Astrocyte (in vitro differentiated cells and primary cell): ENCODE results near the gene THRB. TPM values are rescaled to one million over a fixed set of nuclear protein-coding genes. Genes with fewer than 3 reads are reported as not detected.

Source experiments
- DNase-seq: peaks from one replicate; pipeline ENCODE4 v3.0.0-alpha.2; 2010; ENCODE audit warnings: low read depth
- FAIRE-seq: peaks from 2 replicates; lab custom pipeline; 2011; peaks lifted over from hg19 to GRCh38; lab: Jason Lieb, UNC
- H2AFZ ChIP-seq: 2 replicates; pipeline ENCODE4 v1.6.0; 2012; ENCODE audit warnings: low read depth, low read length, inconsistent platforms
- H3K27ac ChIP-seq: 2 replicates; pipeline ENCODE4 v1.5.1; 2011; ENCODE audit warnings: low read depth, low read length, inconsistent platforms
- H3K27me3 ChIP-seq: 2 replicates; pipeline ENCODE4 v1.6.0; 2011; ENCODE audit warnings: low read length, inconsistent platforms; ENCODE audit not compliant: insufficient read depth
- H3K36me3 ChIP-seq: 2 replicates; pipeline ENCODE4 v1.5.1; 2011; ENCODE audit warnings: low read length, inconsistent platforms; ENCODE audit not compliant: insufficient read depth
- H3K4me1 ChIP-seq: 2 replicates; pipeline ENCODE4 v1.5.1; 2011; ENCODE audit warnings: low read length, inconsistent platforms; ENCODE audit not compliant: insufficient read depth
- H3K4me2 ChIP-seq: 2 replicates; pipeline ENCODE4 v1.6.0; 2012; ENCODE audit warnings: low read length, inconsistent platforms
- H3K4me3 ChIP-seq: 2 replicates; pipeline ENCODE4 v1.5.1; 2011; ENCODE audit warnings: low read depth, mild to moderate bottlenecking, low read length, inconsistent platforms; ENCODE audit not compliant: insufficient read depth
- H3K79me2 ChIP-seq: 2 replicates; pipeline ENCODE4 v1.6.0; 2012; ENCODE audit warnings: mild to moderate bottlenecking, low read length, inconsistent platforms; ENCODE audit not compliant: insufficient read depth
- H3K9ac ChIP-seq: 2 replicates; pipeline ENCODE4 v1.6.0; 2012; ENCODE audit warnings: mild to moderate bottlenecking, low read length, inconsistent platforms
- H3K9me3 ChIP-seq: 2 replicates; pipeline ENCODE4 v1.5.1; 2012; ENCODE audit warnings: low read depth, mild to moderate bottlenecking, low read length, inconsistent platforms; ENCODE audit not compliant: insufficient read depth
- H4K20me1 ChIP-seq: 2 replicates; pipeline ENCODE4 v1.6.0; 2012; ENCODE audit warnings: low read length, inconsistent platforms; ENCODE audit not compliant: insufficient read depth
- H3K27ac Mint-ChIP-seq: one replicate; pipeline ENCODE4 v1.8.0; 2021; ENCODE audit warnings: mild to moderate bottlenecking, mixed read lengths; ENCODE audit not compliant: unreplicated experiment
- H3K27me3 Mint-ChIP-seq: one replicate; pipeline ENCODE4 v1.8.0; 2021; ENCODE audit warnings: low read depth, mixed read lengths; ENCODE audit not compliant: unreplicated experiment
- H3K36me3 Mint-ChIP-seq: one replicate; pipeline ENCODE4 v1.8.0; 2021; ENCODE audit warnings: low read depth, mixed read lengths; ENCODE audit not compliant: unreplicated experiment
- H3K4me1 Mint-ChIP-seq: one replicate; pipeline ENCODE4 v1.8.0; 2021; ENCODE audit warnings: low read depth, mixed read lengths; ENCODE audit not compliant: unreplicated experiment
- H3K4me3 Mint-ChIP-seq: one replicate; pipeline ENCODE4 v1.8.0; 2021; ENCODE audit warnings: mild to moderate bottlenecking, moderate library complexity, mixed read lengths; ENCODE audit not compliant: unreplicated experiment
- H3K9me3 Mint-ChIP-seq: one replicate; pipeline ENCODE4 v1.8.0; 2021; ENCODE audit warnings: mild to moderate bottlenecking, mixed read lengths; ENCODE audit not compliant: unreplicated experiment
- CTCF ChIP-seq: IDR thresholded peaks from 2 replicates; pipeline ENCODE4 v1.5.1; 2011; ENCODE audit warnings: low read depth, mild to moderate bottlenecking, inconsistent platforms, low read length, moderate library complexity; ENCODE audit not compliant: insufficient read depth
- EZH2 ChIP-seq: IDR thresholded peaks from 2 replicates; pipeline ENCODE4 v1.6.1; 2012; ENCODE audit warnings: mild to moderate bottlenecking, low read length, inconsistent platforms; ENCODE audit not compliant: insufficient read depth
- total RNA-seq: library from RNA; stranded (reverse); gene quantifications from 2 replicates; pipeline ENCODE4 v1.2.1, GENCODE V29; 2021

Gene THRB
- total RNA-seq, 1 donor from 2014 or later = 8.5 TPM

DNA sequence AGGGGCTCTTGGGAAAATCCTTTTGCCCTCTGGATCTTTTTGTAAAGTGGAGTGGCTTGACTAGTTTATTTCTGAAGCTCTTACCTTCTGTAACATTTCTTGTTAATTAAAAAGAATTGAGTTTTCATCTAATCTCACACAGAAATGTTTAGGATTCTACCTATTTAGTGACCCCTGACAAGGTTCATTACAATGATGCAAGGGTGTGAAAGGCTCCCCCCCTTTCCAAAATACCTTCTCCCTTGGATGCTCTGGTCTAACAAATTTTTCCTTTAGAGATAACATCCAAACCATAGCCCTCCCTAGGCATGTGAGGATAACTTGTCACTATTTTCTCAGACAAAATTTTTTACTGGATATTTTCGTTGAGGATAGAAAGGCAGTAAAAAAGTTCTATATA, 223.9 kb downstream of the THRB start:
- H3K27ac Mint-ChIP-seq = no peak overlapping the region
- peaks cover 12% of the 10 kb centered on the region for H3K4me1 Mint-ChIP-seq
- H3K27me3 Mint-ChIP-seq = no peaks in the 10 kb centered on the region
- no peak overlapping the region for H2AFZ ChIP-seq
- no peak overlapping the region for H3K4me2 ChIP-seq
- no peak for FAIRE-seq
- no peak overlapping the region for H3K4me3 Mint-ChIP-seq
- no peaks in the 10 kb centered on the region for H3K36me3 ChIP-seq
- TF ChIP-seq EZH2 = no peak
- no peak overlapping the region for H3K4me3 ChIP-seq
- H3K9ac ChIP-seq = no peak overlapping the region
- DNase-seq = no peak
- no peaks in the 10 kb centered on the region for H4K20me1 ChIP-seq
- H3K79me2 ChIP-seq = no peaks in the 10 kb centered on the region
- H3K27ac ChIP-seq = no peak overlapping the region
- no peaks in the 10 kb centered on the region for H3K36me3 Mint-ChIP-seq
- H3K27me3 ChIP-seq = peaks cover 5% of the 10 kb centered on the region
- no peaks in the 10 kb centered on the region for H3K4me1 ChIP-seq
- H3K9me3 Mint-ChIP-seq = peaks cover 2% of the 10 kb centered on the region
- H3K9me3 ChIP-seq = no peaks in the 10 kb centered on the region

- no peak overlapping the region for H3K4me3 ChIP-seq
- H3K4me2 ChIP-seq = no peak overlapping the region
- Mint-ChIP-seq H3K27ac (no peak overlapping the region), H3K36me3 (no peaks in the 10 kb centered on the region), H3K27me3 (no peaks in the 10 kb centered on the region), H3K4me3 (no peak overlapping the region), H3K4me1 (peaks cover 12% of the 10 kb centered on the region), H3K9me3 (peaks cover 2% of the 10 kb centered on the region)
- H3K27me3 ChIP-seq = peaks cover 5% of the 10 kb centered on the region
- FAIRE-seq (no peak), DNase-seq (no peak)
- no peaks in the 10 kb centered on the region for H3K9me3 ChIP-seq
- no peak overlapping the region for H2AFZ ChIP-seq
- H3K4me1 ChIP-seq = no peaks in the 10 kb centered on the region
- TF ChIP-seq EZH2 = no peak
- no peak for TF ChIP-seq CTCF
- no peaks in the 10 kb centered on the region for H3K36me3 ChIP-seq
- no peaks in the 10 kb centered on the region for H4K20me1 ChIP-seq
- H3K27ac ChIP-seq = no peak overlapping the region
- no peak overlapping the region for H3K9ac ChIP-seq
- H3K79me2 ChIP-seq = no peaks in the 10 kb centered on the region
Observed at GRCh38 chr3:24270204-24270691, 224.4 kb downstream of the THRB start.

DNA sequence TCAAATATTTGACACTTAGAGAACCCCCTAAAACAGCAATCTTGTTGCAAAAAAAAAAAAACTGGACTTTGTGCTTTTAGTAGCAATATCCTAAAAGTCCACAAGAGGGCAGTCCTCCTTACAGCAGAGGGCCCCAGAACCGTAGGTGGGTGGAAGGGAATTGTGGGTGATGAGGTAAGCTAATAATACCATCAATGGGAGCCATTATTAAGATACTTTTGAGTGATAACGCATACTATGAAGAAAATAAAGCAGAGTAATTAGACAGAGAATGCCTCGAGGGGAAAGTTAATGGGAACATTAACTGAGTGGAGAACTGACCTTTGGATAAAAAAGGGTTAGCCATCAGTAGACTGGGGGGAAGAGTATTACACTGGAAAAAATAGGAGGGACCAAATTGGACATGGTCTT, 229.9 kb downstream of the THRB start:
- peak; percentile 83 for TF ChIP-seq CTCF
- no peak for TF ChIP-seq EZH2
- Histone ChIP-seq H3K9ac (no peak overlapping the region), H3K36me3 (no peaks in the 10 kb centered on the region), H3K4me2 (no peak overlapping the region), H4K20me1 (no peaks in the 10 kb centered on the region), H3K9me3 (no peaks in the 10 kb centered on the region), H2AFZ (no peak overlapping the region), H3K27me3 (peaks cover 29% of the 10 kb centered on the region), H3K79me2 (no peaks in the 10 kb centered on the region), H3K27ac (no peak overlapping the region), H3K4me1 (no peaks in the 10 kb centered on the region), H3K4me3 (no peak overlapping the region)
- FAIRE-seq = peak; percentile 66
- H3K36me3 Mint-ChIP-seq = no peaks in the 10 kb centered on the region
- H3K9me3 Mint-ChIP-seq = peaks cover 2% of the 10 kb centered on the region
- no peaks in the 10 kb centered on the region for H3K4me1 Mint-ChIP-seq
- peak; percentile 26 for DNase-seq
- no peak overlapping the region for H3K27ac Mint-ChIP-seq
- no peak overlapping the region for H3K4me3 Mint-ChIP-seq
- no peaks in the 10 kb centered on the region for H3K27me3 Mint-ChIP-seq
